B cell (primary cell): Measurements from ENCODE around the gene EGFL8. TPM values are rescaled to one million over a fixed set of nuclear protein-coding genes. Genes with fewer than 3 reads are reported as not detected.

ENCODE experiments used
- ATAC-seq: fragments of 200-7000 bp; cut with Tn5 transposase; one replicate; pipeline ENCODE4 v1.10.0; 2021; ENCODE audit warnings: low read depth, mild to moderate bottlenecking, moderate number of reproducible peaks, moderate library complexity
- CTCF ChIA-PET: fragments of 350-600 bp; sonication (Branson Sonifier 250); formaldehyde crosslinking; loops from one replicate; lab custom pipeline; 2021; ENCODE audit warnings: antibody characterized with exemption, inconsistent platforms; lab: Charles Lee
- POLR2A ChIA-PET: fragments of 350-600 bp; sonication (Branson Sonifier 250); formaldehyde crosslinking; loops from one replicate; lab custom pipeline; 2021; ENCODE audit warnings: antibody characterized with exemption; lab: Charles Lee
- DNase-seq: peaks from one replicate; pipeline ENCODE4 v3.0.0; 2013
- H2AFZ ChIP-seq: 2 replicates; pipeline ENCODE4 v1.6.1; 2012; ENCODE audit warnings: mild to moderate bottlenecking, low read depth, low read length; ENCODE audit not compliant: insufficient read depth, poor library complexity, severe bottlenecking
- H3K27ac ChIP-seq, 2 donors: 1 replicate in 1 of 2; 2 replicates in 1 of 2; pipeline ENCODE4 v1.5.1; 2012 to 2013; ENCODE audit warnings: low read length in 2 of 2, mild to moderate bottlenecking in 2 of 2, moderate library complexity in 1 of 2
- H3K27me3 ChIP-seq, 4 experiments: fragments of 200-600 bp in 1 of 4; sonication (generic) in 1 of 4; replicated peaks in 1 of 4; 1 replicate in 2 of 4; 2 replicates in 2 of 4; pipeline versions ENCODE4 v1.6.1 to v1.7.0; 2013 to 2016; ENCODE audit warnings: low read length in 3 of 4, mild to moderate bottlenecking in 2 of 4, mixed read lengths in 1 of 4, moderate library complexity in 1 of 4; ENCODE audit not compliant: insufficient read depth in 4 of 4, control insufficient read depth in 3 of 4; ENCODE audit errors: control extremely low read depth in 1 of 4
- H3K36me3 ChIP-seq, 2 experiments: replicated peaks in 1 of 2; 1 replicate in 1 of 2; 2 replicates in 1 of 2; pipeline versions ENCODE4 v1.6.1 to v1.7.1; 2013; ENCODE audit warnings: low read length in 1 of 2; ENCODE audit not compliant: insufficient read depth in 2 of 2, control insufficient read depth in 1 of 2; ENCODE audit errors: control extremely low read depth in 1 of 2, extremely low read depth in 1 of 2
- H3K4me1 ChIP-seq, 2 donors: fragments of 200-600 bp in 1 of 2; sonication (generic) in 1 of 2; 1 replicate in 1 of 2; 2 replicates in 1 of 2; pipeline versions ENCODE4 v1.5.1 to v1.6.1; 2013 to 2017; ENCODE audit warnings: low read length in 2 of 2; ENCODE audit not compliant: control insufficient read depth in 2 of 2, insufficient read depth in 2 of 2
- H3K4me2 ChIP-seq: replicated peaks from 2 replicates; pipeline ENCODE3; 2012; ENCODE audit warnings: mild to moderate bottlenecking, low read depth, low read length; ENCODE audit not compliant: poor library complexity, severe bottlenecking
- H3K4me3 ChIP-seq, 5 experiments: fragments of 200-600 bp in 1 of 5; sonication (generic) in 1 of 5; 1 replicate in 3 of 5; 2 replicates in 2 of 5; pipeline versions ENCODE4 v1.5.1 to v1.7.0; 2011 to 2016; ENCODE audit warnings: low read length in 4 of 5, mild to moderate bottlenecking in 4 of 5, low read depth in 2 of 5, control low read depth in 1 of 5, moderate library complexity in 1 of 5; ENCODE audit not compliant: insufficient read depth in 1 of 5; ENCODE audit errors: control extremely low read depth in 1 of 5, extremely low read depth in 1 of 5
- H3K79me2 ChIP-seq: fragments of 200-600 bp; sonication (generic); one replicate; pipeline ENCODE4 v1.6.0; 2016; ENCODE audit warnings: low read length; ENCODE audit not compliant: control insufficient read depth, insufficient read depth
- H3K9ac ChIP-seq: fragments of 200-600 bp; sonication (generic); 2 replicates; pipeline ENCODE4 v1.6.1; 2017; ENCODE audit warnings: mild to moderate bottlenecking, low read length, moderate library complexity
- H3K9me3 ChIP-seq, 3 donors: one replicate each; pipeline versions ENCODE4 v1.6.1 to v1.7.1; 2013; ENCODE audit warnings: low read length in 2 of 3; ENCODE audit not compliant: control insufficient read depth in 2 of 3, insufficient read depth in 1 of 3; ENCODE audit errors: control extremely low read depth in 1 of 3
- H4K20me1 ChIP-seq: 2 replicates; pipeline ENCODE4 v1.6.0; 2012; ENCODE audit warnings: mild to moderate bottlenecking, low read length; ENCODE audit not compliant: insufficient read depth, control insufficient read depth, poor library complexity, severe bottlenecking
- H3K27ac Mint-ChIP-seq: one replicate; pipeline ENCODE4 v1.8.0; 2021; ENCODE audit warnings: mixed read lengths
- H3K27me3 Mint-ChIP-seq: one replicate; pipeline ENCODE4 v1.8.0; 2021; ENCODE audit warnings: mixed read lengths
- H3K4me1 Mint-ChIP-seq: one replicate; pipeline ENCODE4 v1.8.0; 2021; ENCODE audit warnings: mixed read lengths
- H3K4me3 Mint-ChIP-seq: one replicate; pipeline ENCODE4 v1.8.0; 2021; ENCODE audit warnings: mixed read lengths
- H3K9me3 Mint-ChIP-seq: one replicate; pipeline ENCODE4 v1.8.0; 2022; ENCODE audit warnings: mixed read lengths; ENCODE audit not compliant: insufficient read depth
- CTCF ChIP-seq: fragments of 200-600 bp; IDR thresholded peaks from one replicate; pipeline ENCODE4 v1.8.0; 2022; ENCODE audit warnings: antibody characterized with exemption, mild to moderate bottlenecking
- EZH2 ChIP-seq: IDR thresholded peaks from 2 replicates; pipeline ENCODE4 v1.6.1; 2012; ENCODE audit warnings: borderline replicate concordance, low read depth, mild to moderate bottlenecking, moderate library complexity, low read length; ENCODE audit not compliant: insufficient read depth, poor library complexity, severe bottlenecking
- WGBS: methylation state at CpG from one replicate; pipeline ENCODE4 v1.1.5; 2013; ENCODE audit warnings: missing lambda C conversion rate; ENCODE audit not compliant: insufficient coverage; 5-methylcytosine and 5-hydroxymethylcytosine counted together
- intact Hi-C: fragments of 100-400 bp; cut with micrococcal nuclease; formaldehyde crosslinking; loops from one replicate; pipeline ENCODE4 v1.10.0; 2022
- polyA plus RNA-seq: library from polyadenylated mRNA; depleted of rRNA; stranded (reverse); fragments of >200 nt; gene quantifications from 2 replicates; pipeline ENCODE4 v1.2.3, GENCODE V29; 2012
- total RNA-seq, 2 donors: library from RNA; stranded (reverse); fragments of 120-200 nt in 1 of 2; gene quantifications; 1 replicate in 1 of 2; 2 replicates in 1 of 2; pipeline versions ENCODE4 v1.2.3 to v1.2.4, GENCODE V29; 2013 to 2022

The EGFL8 gene
- total and polyA plus RNA-seq, 2 donors (not counting 1 experiment from before 2014, with no cell fraction given) = 0.91 to 3.9 TPM

- TF ChIP-seq EZH2 (no peak), CTCF (no peak)
- Histone ChIP-seq H2AFZ (peak within 1 kb of the TSS; percentile 41), H3K79me2 (peaks cover 58% of the 10 kb centered on the region), H4K20me1 (no peaks in the 10 kb centered on the region), H3K4me1 (peaks cover 55 to 74% of the 10 kb centered on the region in 2 donors), H3K27me3 (no peaks in the 10 kb centered on the region), H3K9ac (peak within 1 kb of the TSS; percentile 96), H3K4me3 (peak within 1 kb of the TSS; percentile 74 to 99 (median 95)), H3K9me3 (no peaks in the 10 kb centered on the region), H3K4me2 (peak within 1 kb of the TSS; percentile 91), H3K36me3 (peaks cover 0 to 37% of the 10 kb centered on the region in 2 experiments), H3K27ac (peak within 1 kb of the TSS; percentile 93 to 97)
- H3K27ac Mint-ChIP-seq = peak within 1 kb of the TSS; percentile 96
- peak; percentile 93 for DNase-seq
- H3K4me1 Mint-ChIP-seq = peaks cover 80% of the 10 kb centered on the region
- POLR2A ChIA-PET = interaction anchor here (0.6 to 1.7 kb wide), 11 partner anchors 8 to 781 kb away, joined by 3 to 11 read pairs (median 4); partner anchors contain the start of genes AGPAT1, ATF6B, BRD2 and HLA-DMB
- CTCF ChIA-PET = interaction anchor here (0.7 to 1.6 kb wide), 3 partner anchors 13 to 62 kb away, joined by 3 read pairs; partner anchors contain the start of gene ATF6B
- no peaks in the 10 kb centered on the region for H3K9me3 Mint-ChIP-seq
- no peaks in the 10 kb centered on the region for H3K27me3 Mint-ChIP-seq
- intact Hi-C loops = loop anchor here (1.0 to 10.0 kb wide), 3 partner anchors 14 to 695 kb away; partner anchors contain the start of genes AGPAT1, CLIC1 and MICB
- peak; percentile 86 for ATAC-seq
- WGBS = 0% methylated on average over 7 of the region's 23 CpGs
- peak within 1 kb of the TSS; percentile 91 for H3K4me3 Mint-ChIP-seq
Observed at GRCh38 chr6:32190054-32190851, 25.9 kb downstream of the EGFL8 start, which contains the start of gene PBX2. PBX2 (minus strand) TSS chr6:32190202; CDS start chr6:32189915, 287 bp downstream.
